ENCODE measurements around the gene LTBR.

GRCh38 chr12:6387541-6387940 lies 3.6 kb downstream of the LTBR start:
- TF ChIP-seq CTCF (IDR thresholded peaks at IDR 0.05 in 4 of 5, conservative IDR thresholded peaks at IDR 0.05 in 1 of 5) (no peak), POLR2A (IDR thresholded peaks at IDR 0.05) (no peak)

Measured in gastrocnemius medialis (tissue), 4 donors.